ENCODE data around the gene SMARCD2.

GRCh38 chr17:63798572-63799106 lies 43.8 kb downstream of the SMARCD2 start:
- TF ChIP-seq BHLHE40 (IDR thresholded peaks at IDR 0.05; ENCODE audit: low read depth, low read length) (no peak), CTCF (IDR thresholded peaks at IDR 0.05) (no peak), E2F6 (IDR thresholded peaks at IDR 0.05; ENCODE audit: borderline replicate concordance, low read depth) (no peak), MAX (IDR thresholded peaks at IDR 0.05) (no peak), POLR2AphosphoS2 (conservative IDR thresholded peaks at IDR 0.05; ENCODE audit: low read length) (no peak), FOSL2 (IDR thresholded peaks at IDR 0.05) (no peak), FOSL2 (CRISPR knock-in tag; IDR thresholded peaks at IDR 0.05) (no peak), POLR2A (IDR thresholded peaks at IDR 0.05; ENCODE audit: low read length) (no peak), MAZ (IDR thresholded peaks at IDR 0.05; ENCODE audit: borderline replicate concordance, low read depth, low read length) (no peak), REST (IDR thresholded peaks at IDR 0.05) (no peak), PHF8 (IDR thresholded peaks at IDR 0.05; ENCODE audit: borderline replicate concordance, low read depth) (no peak), EP300 (IDR thresholded peaks at IDR 0.05) (no peak), MYC (IDR thresholded peaks at IDR 0.05; ENCODE audit: borderline replicate concordance, low read length) (no peak), USF2 (IDR thresholded peaks at IDR 0.05) (no peak)

Data from A549 (cell line).